HCT116 (cell line): Measurements from ENCODE around the gene B3GALNT2. TPM values are rescaled to one million over a fixed set of nuclear protein-coding genes. Genes with fewer than 3 reads are reported as not detected.

Experiments used
- ATAC-seq: fragments of 200-7000 bp; cut with Tn5 transposase; 2 replicates; pipeline ENCODE4 v1.9.1; 2020; ENCODE audit warnings: mild to moderate bottlenecking, moderate library complexity
- BruUV-seq: library from RNA; stranded (reverse); fragments of 400-500 nt; replicated peaks from 2 replicates; lab custom pipeline; 2021; lab: Mats Ljungman, UMichigan
- CTCF ChIA-PET: fragments of 300-600 bp; sonication (Branson Sonifier 250); formaldehyde crosslinking; loops from one replicate; lab custom pipeline; 2021; ENCODE audit warnings: antibody characterized with exemption; lab: Charles Lee
- POLR2A ChIA-PET: fragments of 300-600, 350-600 bp; sonication (Branson Sonifier 250); formaldehyde crosslinking; loops from one replicate; lab custom pipeline; 2021; ENCODE audit warnings: antibody characterized with exemption; lab: Charles Lee
- RAD21 ChIA-PET, 2 experiments: fragments of 300-600 bp; sonication (Branson Sonifier 250); formaldehyde crosslinking; loops; one replicate each; lab custom pipeline; 2023; ENCODE audit warnings: low total read pairs in 2 of 2; ENCODE audit not compliant: uncharacterized antibody in 2 of 2, unreplicated experiment in 2 of 2, low non-redundant PET in 1 of 2; lab: Charles Lee
- DNase-seq: peaks from one replicate; pipeline ENCODE4 v3.0.0-alpha.2; 2010; ENCODE audit warnings: low read depth, low spot score
- H2AFZ ChIP-seq: fragments of 200-600 bp; shearing (Covaris generic), sonication (generic); 2 replicates; pipeline ENCODE4 v1.6.1; 2017; ENCODE audit warnings: low read depth, mixed run types, mixed read lengths, antibody characterized with exemption, low read length; ENCODE audit not compliant: poor library complexity, severe bottlenecking
- H3K27ac ChIP-seq: 2 replicates; pipeline ENCODE4 v1.5.1; 2012; ENCODE audit warnings: low read depth, low read length
- H3K27me3 ChIP-seq: fragments of 200-600 bp; sonication (generic); 2 replicates; pipeline ENCODE4 v1.6.1; 2016; ENCODE audit warnings: mixed run types, low read length, mixed read lengths; ENCODE audit not compliant: insufficient read depth
- H3K36me3 ChIP-seq, 2 experiments: fragments of 200-500 bp in 1 of 2; fragments of 200-600 bp in 1 of 2; sonication (Bioruptor generic) in 1 of 2; sonication (generic) in 1 of 2; 2 replicates each; pipeline versions ENCODE4 v1.5.1 to v1.6.1; 2014 to 2016; ENCODE audit warnings: low read length in 2 of 2, inconsistent platforms in 1 of 2, mixed read lengths in 1 of 2, mixed run types in 1 of 2; ENCODE audit not compliant: insufficient read depth in 2 of 2, control insufficient read depth in 1 of 2
- H3K4me1 ChIP-seq, 2 experiments: fragments of 200-600 bp in 1 of 2; sonication (generic) in 1 of 2; 2 replicates each; pipeline versions ENCODE4 v1.5.1 to v1.6.1; 2012 to 2017; ENCODE audit warnings: low read length in 2 of 2, inconsistent platforms in 1 of 2, mild to moderate bottlenecking in 1 of 2, mixed read lengths in 1 of 2, mixed run types in 1 of 2, moderate library complexity in 1 of 2; ENCODE audit not compliant: insufficient read depth in 2 of 2, control insufficient read depth in 1 of 2
- H3K4me2 ChIP-seq: fragments of 200-600 bp; sonication (generic); 2 replicates; pipeline ENCODE4 v1.6.1; 2017; ENCODE audit warnings: mixed run types, low read length, mixed read lengths
- H3K4me3 ChIP-seq, 2 experiments: fragments of 200-600 bp in 1 of 2; sonication (generic) in 1 of 2; replicated peaks in 1 of 2; 2 replicates each; pipeline ENCODE4 v1.5.1; 2011 to 2016; ENCODE audit warnings: low read length in 2 of 2, control low read depth in 1 of 2, low read depth in 1 of 2, mild to moderate bottlenecking in 1 of 2, mixed read lengths in 1 of 2, mixed run types in 1 of 2
- H3K79me2 ChIP-seq: fragments of 200-600 bp; sonication (generic); 2 replicates; pipeline ENCODE4 v1.6.1; 2017; ENCODE audit warnings: mild to moderate bottlenecking, mixed run types, low read length, moderate library complexity, mixed read lengths; ENCODE audit not compliant: insufficient read depth
- H3K9ac ChIP-seq: fragments of 200-600 bp; sonication (generic); 2 replicates; pipeline ENCODE4 v1.6.1; 2016; ENCODE audit warnings: low read length, mixed read lengths
- H3K9me2 ChIP-seq: fragments of 200-600 bp; sonication (generic), shearing (Covaris generic); 2 replicates; pipeline ENCODE4 v1.6.1; 2017; ENCODE audit warnings: mixed run types, mild to moderate bottlenecking, moderate library complexity; ENCODE audit not compliant: insufficient read depth
- H3K9me3 ChIP-seq, 2 experiments: fragments of 200-500 bp in 1 of 2; fragments of 200-600 bp in 1 of 2; sonication (Bioruptor generic) in 1 of 2; sonication (generic) in 1 of 2; 2 replicates each; pipeline ENCODE4 v1.6.1; 2014 to 2017; ENCODE audit warnings: low read length in 2 of 2, mixed read lengths in 2 of 2, inconsistent platforms in 1 of 2, low read depth in 1 of 2, mild to moderate bottlenecking in 1 of 2, mixed run types in 1 of 2, moderate library complexity in 1 of 2; ENCODE audit not compliant: control insufficient read depth in 1 of 2, insufficient read depth in 1 of 2
- H4K20me1 ChIP-seq: fragments of 200-600 bp; sonication (generic), shearing (Covaris generic); 2 replicates; pipeline ENCODE4 v1.6.1; 2017; ENCODE audit warnings: mixed run types, mild to moderate bottlenecking, moderate library complexity; ENCODE audit not compliant: insufficient read depth
- ATF3 ChIP-seq: IDR thresholded peaks from 2 replicates; pipeline ENCODE4 v1.6.1; 2012
- CTCF ChIP-seq, 3 experiments: fragments of 200-600 bp in 1 of 3; sonication (generic) in 1 of 3; IDR thresholded peaks in 2 of 3; conservative IDR thresholded peaks in 1 of 3; 2 replicates each; pipeline ENCODE4 v1.5.1; 2012 to 2017; ENCODE audit warnings: low read depth in 2 of 3, low read length in 2 of 3, antibody characterized with exemption in 1 of 3, borderline replicate concordance in 1 of 3, control low read depth in 1 of 3, mild to moderate bottlenecking in 1 of 3, mixed read lengths in 1 of 3, mixed run types in 1 of 3, moderate library complexity in 1 of 3; ENCODE audit not compliant: insufficient read depth in 1 of 3
- FOSL1 ChIP-seq: IDR thresholded peaks from 2 replicates; pipeline ENCODE4 v1.6.1; 2012; ENCODE audit warnings: low read depth
- RAD21 ChIP-seq: IDR thresholded peaks from 2 replicates; pipeline ENCODE4 v1.6.1; 2012; ENCODE audit warnings: low read depth, mild to moderate bottlenecking
- ZFX ChIP-seq: fragments of 450-650 bp; IDR thresholded peaks from 2 replicates; pipeline ENCODE4 v1.6.1; 2017
- intact Hi-C: fragments of 100-400 bp; cut with micrococcal nuclease; formaldehyde crosslinking; loops from 2 replicates; pipeline ENCODE4 v1.10.0; 2022
- total RNA-seq: library from RNA; stranded (reverse); gene quantifications from one replicate; pipeline ENCODE4 v1.2.1, GENCODE V29; 2021; ENCODE audit not compliant: unreplicated experiment

The B3GALNT2 gene
- total RNA-seq, 1 experiment from 2014 or later, result 36.8 TPM

- ChIA-PET POLR2A (no interaction called here), CTCF (interaction anchor here (0.6 to 1.7 kb wide), 3 partner anchors 71 to 538 kb away, joined by 3 to 6 read pairs (median 3); no protein-coding TSS in a partner anchor)
These were observed 70.3 kb downstream of the B3GALNT2 start for GRCh38 chr1:235434001-235434400.

More at GRCh38 chr1:235434001-235434400, 70.3 kb downstream of the B3GALNT2 start:
- no peak for TF ChIP-seq ZFX
- no peak for TF ChIP-seq ATF3
- TF ChIP-seq CTCF (IDR thresholded peaks at IDR 0.05 in 2 of 3, conservative IDR thresholded peaks at IDR 0.05 in 1 of 3; ENCODE audit: borderline replicate concordance in 1 of 3, insufficient read depth in 1 of 3, low read depth in 2 of 3, low read length in 2 of 3), result peak in 2 of 3 experiments; percentile 16 to 44; a peak in 2 of 6 replicates
- peak; percentile 57 for TF ChIP-seq RAD21
- TF ChIP-seq FOSL1, result no peak
- TF ChIP-seq, all 23 proteins: peak for 2
- Histone ChIP-seq H3K9ac (no peak overlapping the region), H3K79me2 (no peaks in the 10 kb centered on the region), H3K27ac (no peak overlapping the region), H2AFZ (no peak overlapping the region), H3K9me3 (no peaks in the 10 kb centered on the region), H3K36me3 (peaks cover 10 to 11% of the 10 kb centered on the region in 2 experiments), H3K27me3 (no peaks in the 10 kb centered on the region), H4K20me1 (no peaks in the 10 kb centered on the region), H3K4me3 (no peak overlapping the region), H3K4me1 (peaks cover 12 to 13% of the 10 kb centered on the region in 2 experiments), H3K4me2 (no peak overlapping the region), H3K9me2 (no peaks in the 10 kb centered on the region)
- ATAC-seq (peak; percentile 58; the same call in 1 of the 2 replicates), DNase-seq (no peak)
- intact Hi-C loops, result no loop called here
- BruUV-seq, result no TSS peak
- RAD21 ChIA-PET, result no interaction called here
